Calu3 (cell line): ENCODE measurements around the gene RYR3. TPM values are rescaled to one million over a fixed set of nuclear protein-coding genes. Genes with fewer than 3 reads are reported as not detected.

ENCODE experiments used
- BruUV-seq: library from RNA; stranded (reverse); fragments of 400-500 nt; replicated peaks from 2 replicates; lab custom pipeline; 2021; lab: Mats Ljungman, UMichigan
- CTCF ChIA-PET: fragments of 300-600 bp; sonication (Branson Sonifier 250); formaldehyde crosslinking; loops from one replicate; lab custom pipeline; 2022; ENCODE audit warnings: antibody characterized with exemption; lab: Charles Lee
- DNase-seq: peaks from one replicate; pipeline ENCODE4 v3.0.0; 2022
- H3K27ac Mint-ChIP-seq: one replicate; pipeline ENCODE4 v1.8.0; 2022; ENCODE audit warnings: mixed read lengths; ENCODE audit not compliant: unreplicated experiment
- H3K27me3 Mint-ChIP-seq: one replicate; pipeline ENCODE4 v1.8.0; 2022; ENCODE audit warnings: mixed read lengths; ENCODE audit not compliant: unreplicated experiment
- H3K36me3 Mint-ChIP-seq: one replicate; pipeline ENCODE4 v1.8.0; 2022; ENCODE audit warnings: mild to moderate bottlenecking, moderate library complexity, mixed read lengths; ENCODE audit not compliant: insufficient read depth, unreplicated experiment
- H3K4me1 Mint-ChIP-seq: one replicate; pipeline ENCODE4 v1.8.0; 2022; ENCODE audit warnings: mild to moderate bottlenecking, low read depth, mixed read lengths; ENCODE audit not compliant: unreplicated experiment
- H3K4me3 Mint-ChIP-seq: one replicate; pipeline ENCODE4 v1.8.0; 2022; ENCODE audit warnings: mild to moderate bottlenecking, low read depth, moderate library complexity, mixed read lengths; ENCODE audit not compliant: unreplicated experiment
- H3K9me3 Mint-ChIP-seq: one replicate; pipeline ENCODE4 v1.8.0; 2022; ENCODE audit warnings: low read depth, mixed read lengths; ENCODE audit not compliant: unreplicated experiment
- CTCF ChIP-seq: fragments of 200-600 bp; IDR thresholded peaks from one replicate; pipeline ENCODE4 v1.8.0; 2022; ENCODE audit warnings: antibody characterized with exemption; ENCODE audit not compliant: unreplicated experiment
- intact Hi-C: fragments of 100-400 bp; cut with micrococcal nuclease; formaldehyde crosslinking; loops from one replicate; pipeline ENCODE4 v1.10.0; 2022; ENCODE audit not compliant: unreplicated experiment
- total RNA-seq: library from RNA; stranded (reverse); gene quantifications from 2 replicates; pipeline ENCODE4 v1.2.3, GENCODE V29; 2022

RYR3 gene
- total RNA-seq, 1 experiment from 2014 or later = not detected

GRCh38 chr15:33710748-33711147 lies 400.0 kb downstream of the RYR3 start:
- intact Hi-C loops = no loop called here
- Mint-ChIP-seq H3K27me3 (no peaks in the 10 kb centered on the region), H3K4me3 (no peak overlapping the region), H3K36me3 (no peaks in the 10 kb centered on the region), H3K9me3 (peaks cover 7% of the 10 kb centered on the region), H3K27ac (no peak overlapping the region), H3K4me1 (no peaks in the 10 kb centered on the region)
- CTCF ChIA-PET = no interaction called here
- no peak for TF ChIP-seq CTCF
- BruUV-seq = no TSS peak
- DNase-seq = no peak

GRCh38 chr15:33716025-33716424 lies 405.3 kb downstream of the RYR3 start:
- Mint-ChIP-seq H3K9me3 (peaks cover 5% of the 10 kb centered on the region), H3K36me3 (no peaks in the 10 kb centered on the region), H3K4me1 (no peaks in the 10 kb centered on the region), H3K27ac (no peak overlapping the region), H3K27me3 (no peaks in the 10 kb centered on the region), H3K4me3 (no peak overlapping the region)
- CTCF ChIA-PET = no interaction called here
- intact Hi-C loops = no loop called here
- no peak for TF ChIP-seq CTCF
- DNase-seq = no peak
- BruUV-seq = no TSS peak

- no peak for TF ChIP-seq CTCF
- Mint-ChIP-seq H3K27ac (no peak overlapping the region), H3K4me1 (no peaks in the 10 kb centered on the region), H3K27me3 (no peaks in the 10 kb centered on the region), H3K4me3 (no peak overlapping the region), H3K36me3 (no peaks in the 10 kb centered on the region), H3K9me3 (no peaks in the 10 kb centered on the region)
- no TSS peak for BruUV-seq
- DNase-seq = no peak
- CTCF ChIA-PET = interaction anchor here (2.9 kb wide), 1 partner anchor 20 kb away, joined by 7 read pairs; no protein-coding TSS in a partner anchor
- intact Hi-C loops = no loop called here
These were observed 410.2 kb downstream of the RYR3 start for GRCh38 chr15:33720952-33721351.

GRCh38 chr15:33722005-33722672 lies 411.4 kb downstream of the RYR3 start:
- Mint-ChIP-seq H3K36me3 (no peaks in the 10 kb centered on the region), H3K4me3 (no peak overlapping the region), H3K27me3 (no peaks in the 10 kb centered on the region), H3K27ac (no peak overlapping the region), H3K9me3 (no peaks in the 10 kb centered on the region), H3K4me1 (no peaks in the 10 kb centered on the region)
- no peak for TF ChIP-seq CTCF
- CTCF ChIA-PET = no interaction called here
- intact Hi-C loops = no loop called here
- BruUV-seq = no TSS peak
- no peak for DNase-seq
